Activated T-cell treated with anti-CD3 and anti-CD28 coated beads for 24 hours (primary cell): ENCODE measurements around the gene ATN1.
"Not testable (repeated sequence)": the region's sequence is repeated elsewhere in the genome, so short reads cannot be mapped to it uniquely, and the experiment has no call there.

Experiments used
- DNase-seq: peaks from one replicate; pipeline ENCODE4 v3.0.0-alpha.2; 2020; ENCODE audit warnings: low read depth

ATN1 gene

DNA sequence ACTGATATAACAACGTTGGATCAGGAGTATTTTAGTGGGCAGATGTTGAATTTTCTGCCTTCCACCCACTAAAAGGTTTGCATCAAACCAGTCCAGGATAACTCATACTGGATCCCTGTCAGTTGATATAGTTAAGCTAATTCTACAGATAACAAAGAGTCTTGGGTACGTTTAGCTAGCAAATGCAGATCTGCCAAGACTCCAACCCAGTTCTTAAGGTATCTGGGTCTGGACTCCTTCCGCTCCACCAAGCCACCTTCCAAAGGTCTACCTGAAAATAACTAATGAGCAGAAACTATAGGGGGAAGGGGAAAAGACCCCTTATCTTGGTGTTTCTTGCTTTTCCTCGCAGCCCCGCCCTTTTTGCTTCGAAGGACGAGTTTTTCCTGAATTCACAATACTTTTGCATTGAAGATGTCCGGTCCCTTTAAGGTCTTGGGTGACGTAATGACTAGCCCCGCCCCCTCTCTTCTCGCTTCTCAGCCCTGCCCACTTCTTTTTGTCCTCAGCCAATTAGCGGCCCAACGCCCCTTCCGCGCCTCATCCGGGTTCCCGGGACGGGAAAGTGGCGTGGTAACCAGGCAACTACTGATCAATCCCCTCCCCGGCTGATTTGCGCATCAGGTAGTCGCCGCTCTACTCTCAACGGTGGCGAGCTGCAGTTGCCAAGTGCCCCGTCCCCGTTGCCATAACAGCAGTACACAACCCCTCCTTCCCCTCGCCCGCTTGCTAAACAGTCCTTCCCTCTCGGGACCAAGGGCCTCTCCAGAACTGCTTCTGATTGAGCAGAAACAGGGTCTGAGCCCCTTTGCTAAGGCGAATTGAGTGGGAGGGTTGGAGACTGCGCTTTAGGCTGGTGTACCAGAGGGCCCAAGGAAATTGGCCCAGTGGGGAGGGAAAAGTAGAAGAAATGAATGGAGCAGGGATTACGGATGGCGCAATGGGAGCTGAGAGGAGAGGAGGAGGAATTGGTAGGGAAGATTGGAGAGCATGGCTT, 23.2 kb upstream of the ATN1 start, which contains the start of gene LRRC23:
Gene LRRC23 (plus strand): TSS at position 543 of the 997 bp plus-strand sequence. CDS start 812 bp downstream, outside the sequence.
- DNase-seq = peak; percentile 95

GRCh38 chr12:6905414-6906040, 22.2 kb upstream of the ATN1 start:
- DNase-seq = no peak

DNA sequence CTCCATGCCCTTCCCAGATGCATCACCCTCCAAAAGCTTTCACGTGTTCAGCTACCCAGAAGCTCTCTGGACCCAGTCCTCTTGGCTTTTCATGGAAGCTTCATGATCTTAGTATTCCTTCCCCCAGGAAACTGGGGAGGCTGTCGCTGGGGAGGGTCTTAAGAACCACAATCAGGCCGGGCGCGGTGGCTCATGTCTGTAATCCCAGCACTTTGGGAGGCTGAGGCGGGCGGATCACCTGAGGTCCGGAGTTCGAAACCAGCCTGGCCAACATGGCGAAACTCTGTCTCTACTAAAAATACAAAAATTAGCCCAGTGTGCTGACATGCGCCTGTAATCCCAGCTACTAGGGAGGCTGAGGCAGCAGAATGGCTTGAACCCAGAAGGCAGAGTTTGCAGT, 19.6 kb upstream of the ATN1 start:
- DNase-seq = not testable (repeated sequence)

DNA sequence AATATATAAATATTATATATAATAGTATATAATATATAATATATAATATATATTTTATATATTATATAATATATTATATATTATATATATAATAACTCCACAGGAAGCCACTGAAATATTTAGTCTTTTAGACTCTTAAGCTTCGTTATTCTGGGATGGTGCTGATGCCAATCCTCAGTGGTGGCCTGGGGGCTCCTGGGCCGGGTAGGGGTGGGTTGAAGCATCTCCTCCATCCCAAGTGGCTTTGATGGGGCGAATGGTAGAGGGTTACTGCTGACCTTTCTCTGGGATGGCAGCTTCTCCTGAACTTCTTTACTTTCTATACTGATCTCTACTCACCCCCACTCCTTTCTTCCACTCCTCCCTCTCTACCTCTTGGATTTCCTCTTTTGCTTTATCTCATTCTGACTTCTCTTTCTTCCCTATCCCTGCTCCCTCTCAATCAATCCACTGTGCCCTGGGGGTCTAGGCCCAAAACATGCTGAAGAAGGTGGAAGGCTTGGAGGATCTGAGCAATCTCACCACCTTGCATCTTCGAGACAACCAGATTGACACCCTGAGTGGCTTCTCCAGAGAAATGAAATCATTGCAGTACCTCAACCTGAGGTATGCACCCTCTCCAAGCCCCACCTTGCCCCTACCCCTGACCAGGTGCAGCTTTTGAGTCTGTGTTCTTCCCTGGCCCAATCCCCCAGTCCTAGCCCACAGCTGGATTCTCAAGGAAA, 18.2 kb upstream of the ATN1 start:
- no peak for DNase-seq

DNA sequence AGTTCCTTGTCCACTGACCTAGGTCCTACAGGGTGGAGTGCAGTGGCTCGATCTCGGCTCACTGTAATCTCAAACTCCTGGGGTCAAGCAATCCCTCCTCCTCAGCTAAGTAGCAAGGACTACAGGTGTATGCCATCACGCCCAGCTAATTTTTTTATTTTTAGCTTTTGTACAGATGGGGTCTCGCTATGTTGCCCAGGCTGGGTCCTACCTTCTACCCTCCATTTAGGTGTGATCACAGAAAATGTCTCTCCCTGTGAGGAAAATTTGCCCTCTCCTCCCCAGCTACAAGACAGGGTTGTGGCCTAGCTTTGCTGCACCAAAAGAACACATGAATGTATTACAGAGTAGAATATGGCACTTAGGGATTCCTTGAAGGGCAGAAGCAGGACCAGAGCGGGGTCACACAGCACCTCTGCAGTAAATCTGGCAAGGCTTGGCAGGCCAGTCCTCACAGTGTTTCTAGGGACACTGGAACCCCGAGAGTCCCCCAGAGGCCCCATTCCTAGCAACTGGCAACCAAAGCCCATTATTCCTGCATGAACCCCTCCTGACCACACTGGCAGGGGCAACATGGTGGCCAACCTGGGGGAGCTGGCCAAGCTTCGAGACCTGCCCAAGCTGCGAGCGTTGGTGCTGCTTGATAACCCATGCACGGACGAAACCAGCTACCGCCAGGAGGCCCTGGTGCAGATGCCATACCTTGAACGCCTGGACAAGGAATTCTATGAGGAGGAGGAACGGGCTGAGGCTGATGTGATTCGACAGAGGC, 15.4 kb upstream of the ATN1 start:
- no peak for DNase-seq

- peak; percentile 78 for DNase-seq
Observed at GRCh38 chr12:6914246-6914946, 13.4 kb upstream of the ATN1 start, which contains the start of gene ENO2. Gene ENO2, plus strand, starts transcription at chr12:6914580. Its CDS starts 1,253 bp downstream, at chr12:6915833.

DNA sequence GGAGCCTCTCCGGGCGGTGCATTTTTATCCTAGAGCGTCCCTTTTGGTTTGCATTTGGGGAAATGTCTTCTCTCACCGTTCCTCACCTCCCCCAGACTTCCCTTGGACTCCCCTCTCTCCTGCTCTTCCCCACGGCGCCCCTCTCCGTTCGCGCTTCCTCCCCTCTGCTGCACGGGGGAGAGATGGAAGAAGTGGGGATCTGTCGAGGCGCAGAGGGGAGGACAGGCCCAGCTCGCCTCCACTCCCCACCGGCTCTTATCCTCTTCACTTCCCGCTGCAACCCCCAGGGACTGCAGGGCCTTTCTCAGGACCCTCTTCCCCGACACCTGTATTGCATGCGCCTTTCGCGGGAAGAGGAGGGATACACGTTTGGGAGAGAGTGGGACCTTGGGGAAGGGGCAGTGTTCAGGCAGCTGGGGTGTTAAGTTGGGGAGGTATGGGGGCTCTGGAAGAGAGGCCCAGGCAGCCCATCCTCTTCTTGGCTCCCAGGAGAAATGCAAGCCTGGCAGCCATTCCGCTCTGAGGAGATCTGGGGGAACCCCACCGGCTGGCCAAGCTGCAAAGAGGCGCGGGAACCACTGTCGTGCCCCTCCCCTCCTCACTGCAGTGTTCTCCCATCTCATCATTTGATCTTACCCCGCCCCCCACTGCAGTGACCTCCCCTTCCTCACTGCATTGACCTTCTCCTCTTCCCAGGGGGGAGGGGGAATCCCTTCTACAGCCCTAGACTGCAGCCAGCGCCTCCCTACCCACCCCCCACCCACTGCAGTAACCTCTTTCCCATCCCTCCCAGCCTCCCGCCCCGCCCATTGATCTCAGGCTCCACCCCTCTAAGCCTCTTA, 12.6 kb upstream of the ATN1 start:
- no peak for DNase-seq

- no peak for DNase-seq
Observed at GRCh38 chr12:6915789-6916285, 11.9 kb upstream of the ATN1 start.

DNA sequence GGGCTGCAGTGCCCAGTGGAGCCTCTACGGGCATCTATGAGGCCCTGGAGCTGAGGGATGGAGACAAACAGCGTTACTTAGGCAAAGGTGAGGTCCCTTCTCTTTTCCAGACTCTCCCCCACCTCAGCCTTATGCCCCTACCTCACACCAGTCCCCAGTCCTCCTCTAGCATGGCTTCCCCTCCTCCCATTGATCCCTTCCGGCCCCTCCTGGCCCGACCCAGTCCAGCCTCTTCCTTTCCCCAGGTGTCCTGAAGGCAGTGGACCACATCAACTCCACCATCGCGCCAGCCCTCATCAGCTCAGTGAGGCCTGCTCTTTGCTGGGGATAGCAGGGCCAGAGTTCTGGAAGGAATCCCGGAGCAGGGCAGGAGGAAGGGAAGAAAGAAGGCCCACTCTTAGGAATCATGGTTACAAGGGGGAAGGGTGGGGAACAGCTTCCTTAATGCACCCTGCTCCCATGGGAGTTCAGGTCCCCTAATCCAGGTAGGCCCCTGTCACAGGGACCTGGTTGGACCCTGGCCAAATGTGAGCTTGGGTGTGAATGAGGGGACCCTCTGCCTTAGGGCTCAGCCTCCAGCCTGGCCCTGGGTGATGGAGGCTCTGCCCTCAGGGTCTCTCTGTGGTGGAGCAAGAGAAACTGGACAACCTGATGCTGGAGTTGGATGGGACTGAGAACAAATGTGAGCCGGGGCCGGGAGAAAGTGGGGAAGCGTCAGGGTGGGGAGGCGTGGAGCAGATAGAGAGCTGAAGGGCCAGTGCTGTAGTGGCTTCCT, 11.1 kb upstream of the ATN1 start:
- no peak for DNase-seq

- no peak for DNase-seq
Observed at GRCh38 chr12:6917491-6918231, 10.1 kb upstream of the ATN1 start.

- no peak for DNase-seq
Observed at GRCh38 chr12:6919588-6919987, 8.2 kb upstream of the ATN1 start.

GRCh38 chr12:6921539-6921938, 6.2 kb upstream of the ATN1 start:
- DNase-seq = no peak

DNA sequence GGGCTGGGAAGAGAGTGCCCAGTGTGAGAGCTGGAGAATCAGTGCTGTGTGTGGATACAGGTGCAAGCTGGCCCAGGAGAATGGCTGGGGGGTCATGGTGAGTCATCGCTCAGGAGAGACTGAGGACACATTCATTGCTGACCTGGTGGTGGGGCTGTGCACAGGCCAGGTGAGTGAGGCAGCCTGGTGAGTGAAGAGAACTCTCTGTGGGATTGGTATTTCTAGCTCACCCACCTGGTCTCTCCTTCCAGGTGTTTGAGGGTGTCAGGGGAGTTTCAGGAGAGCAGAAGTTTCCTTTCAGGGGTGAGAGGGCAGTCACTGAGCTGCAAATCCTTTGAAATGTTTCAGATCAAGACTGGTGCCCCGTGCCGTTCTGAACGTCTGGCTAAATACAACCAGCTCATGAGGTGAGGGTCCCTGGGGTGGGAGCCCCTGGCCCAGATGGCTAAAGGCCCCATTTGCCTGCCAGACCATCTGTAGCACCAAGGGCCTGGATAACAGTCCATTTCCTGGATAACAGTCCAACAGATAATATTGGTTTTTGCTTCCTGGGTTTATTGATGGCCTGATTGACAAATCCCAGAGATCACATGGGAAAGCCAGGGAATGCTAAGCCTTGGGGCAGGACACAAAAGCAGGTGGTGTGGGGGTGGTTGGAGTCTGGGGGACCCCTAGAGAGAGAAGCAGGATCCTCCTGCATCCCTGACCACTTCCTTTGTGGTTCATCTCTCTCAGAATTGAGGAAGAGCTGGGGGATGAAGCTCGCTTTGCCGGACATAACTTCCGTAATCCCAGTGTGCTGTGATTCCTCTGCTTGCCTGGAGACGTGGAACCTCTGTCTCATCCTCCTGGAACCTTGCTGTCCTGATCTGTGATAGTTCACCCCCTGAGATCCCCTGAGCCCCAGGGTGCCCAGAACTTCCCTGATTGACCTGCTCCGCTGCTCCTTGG, 5.5 kb upstream of the ATN1 start:
- DNase-seq = no peak

DNA sequence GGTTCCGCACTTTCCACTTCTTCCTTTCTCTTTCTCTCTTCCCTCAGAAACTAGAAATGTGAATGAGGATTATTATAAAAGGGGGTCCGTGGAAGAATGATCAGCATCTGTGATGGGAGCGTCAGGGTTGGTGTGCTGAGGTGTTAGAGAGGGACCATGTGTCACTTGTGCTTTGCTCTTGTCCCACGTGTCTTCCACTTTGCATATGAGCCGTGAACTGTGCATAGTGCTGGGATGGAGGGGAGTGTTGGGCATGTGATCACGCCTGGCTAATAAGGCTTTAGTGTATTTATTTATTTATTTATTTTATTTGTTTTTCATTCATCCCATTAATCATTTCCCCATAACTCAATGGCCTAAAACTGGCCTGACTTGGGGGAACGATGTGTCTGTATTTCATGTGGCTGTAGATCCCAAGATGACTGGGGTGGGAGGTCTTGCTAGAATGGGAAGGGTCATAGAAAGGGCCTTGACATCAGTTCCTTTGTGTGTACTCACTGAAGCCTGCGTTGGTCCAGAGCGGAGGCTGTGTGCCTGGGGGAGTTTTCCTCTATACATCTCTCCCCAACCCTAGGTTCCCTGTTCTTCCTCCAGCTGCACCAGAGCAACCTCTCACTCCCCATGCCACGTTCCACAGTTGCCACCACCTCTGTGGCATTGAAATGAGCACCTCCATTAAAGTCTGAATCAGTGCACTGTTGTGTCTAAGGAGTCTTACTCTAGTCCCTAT, 4.6 kb upstream of the ATN1 start:
- no peak for DNase-seq

- no peak for DNase-seq
Observed at GRCh38 chr12:6923851-6924250, 3.9 kb upstream of the ATN1 start.

DNA sequence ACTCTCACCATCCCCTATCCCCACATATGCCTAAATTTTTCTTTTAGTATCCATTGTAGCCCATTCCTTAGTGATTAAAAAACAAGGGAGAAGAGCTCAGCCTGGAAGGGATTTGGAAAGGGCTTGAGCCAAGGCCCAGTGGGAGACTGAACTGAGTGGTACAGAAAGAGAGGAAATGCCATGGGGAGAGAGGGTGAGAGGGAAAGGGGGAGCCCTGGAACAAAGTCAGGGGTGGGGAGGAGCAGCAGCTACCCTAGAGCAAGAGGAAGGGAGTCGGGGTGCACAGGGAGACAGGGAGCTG, 2.6 kb upstream of the ATN1 start:
- DNase-seq = no peak
